ENCODE measurements around the gene BRINP1. TPM values are rescaled to one million over a fixed set of nuclear protein-coding genes. Genes with fewer than 3 reads are reported as not detected.
A peak's percentile ranks its signal among the peaks of the same experiment; 100 is the strongest.

Gene BRINP1
- total RNA-seq, 1 experiment from 2014 or later: not detected

- no peaks in the 10 kb centered on the region for H3K4me1 Mint-ChIP-seq (ENCODE audit: insufficient read depth, unreplicated experiment)
- DNase-seq (ENCODE audit: unreplicated experiment): no peak
- intact Hi-C loops (cut with micrococcal nuclease): no loop called here
- no TSS peak for BruUV-seq (replicated peaks)
- POLR2A ChIA-PET: no interaction called here
- CTCF ChIA-PET: no interaction called here
- H3K4me3 Mint-ChIP-seq (ENCODE audit: unreplicated experiment): no peak overlapping the region
- peaks cover 21% of the 10 kb centered on the region for H3K9me3 Mint-ChIP-seq (ENCODE audit: unreplicated experiment)
- TF ChIP-seq CTCF (IDR thresholded peaks at IDR 0.05; ENCODE audit: unreplicated experiment): no peak
- H3K36me3 Mint-ChIP-seq (ENCODE audit: insufficient read depth, unreplicated experiment): no peaks in the 10 kb centered on the region
- no peaks in the 10 kb centered on the region for H3K27me3 Mint-ChIP-seq (ENCODE audit: insufficient read depth, unreplicated experiment)
- no peak overlapping the region for H3K27ac Mint-ChIP-seq (ENCODE audit: low read depth, unreplicated experiment)
Measured at GRCh38 chr9:119280740-119281485, 88.3 kb downstream of the BRINP1 start.

DNA sequence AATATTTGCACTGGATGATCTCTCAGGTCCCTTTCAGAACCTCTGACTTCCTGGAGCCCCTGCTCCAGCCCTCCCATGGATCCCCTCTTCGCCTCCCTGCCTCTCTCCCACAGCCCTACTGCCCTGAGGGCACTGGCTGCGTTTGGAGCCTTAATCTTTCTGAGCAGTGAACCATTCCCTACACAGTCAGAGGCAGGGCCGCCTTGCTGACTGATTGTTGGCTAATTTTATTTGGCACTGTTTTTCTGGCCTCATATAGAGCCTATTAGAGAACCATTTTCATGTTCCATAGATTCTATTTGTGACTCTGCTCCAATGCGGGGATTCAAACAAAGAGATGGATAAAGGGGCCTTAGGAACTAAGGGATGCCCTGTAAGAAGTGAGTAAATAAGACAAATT lies 91.1 kb downstream of the BRINP1 start:
- no peak for DNase-seq (ENCODE audit: unreplicated experiment)
- Mint-ChIP-seq H3K27ac (ENCODE audit: low read depth, unreplicated experiment) (no peak overlapping the region), H3K27me3 (ENCODE audit: insufficient read depth, unreplicated experiment) (no peaks in the 10 kb centered on the region), H3K36me3 (ENCODE audit: insufficient read depth, unreplicated experiment) (no peaks in the 10 kb centered on the region), H3K4me3 (ENCODE audit: unreplicated experiment) (no peak overlapping the region), H3K9me3 (ENCODE audit: unreplicated experiment) (peaks cover 25% of the 10 kb centered on the region), H3K4me1 (ENCODE audit: insufficient read depth, unreplicated experiment) (no peaks in the 10 kb centered on the region)
- CTCF ChIA-PET: no interaction called here
- intact Hi-C loops (cut with micrococcal nuclease): loop anchor here (5.0 kb wide), 1 partner anchor 731 kb away; no protein-coding TSS in a partner anchor
- no TSS peak for BruUV-seq (replicated peaks)
- POLR2A ChIA-PET: no interaction called here
- no peak for TF ChIP-seq CTCF (IDR thresholded peaks at IDR 0.05; ENCODE audit: unreplicated experiment)

DNA sequence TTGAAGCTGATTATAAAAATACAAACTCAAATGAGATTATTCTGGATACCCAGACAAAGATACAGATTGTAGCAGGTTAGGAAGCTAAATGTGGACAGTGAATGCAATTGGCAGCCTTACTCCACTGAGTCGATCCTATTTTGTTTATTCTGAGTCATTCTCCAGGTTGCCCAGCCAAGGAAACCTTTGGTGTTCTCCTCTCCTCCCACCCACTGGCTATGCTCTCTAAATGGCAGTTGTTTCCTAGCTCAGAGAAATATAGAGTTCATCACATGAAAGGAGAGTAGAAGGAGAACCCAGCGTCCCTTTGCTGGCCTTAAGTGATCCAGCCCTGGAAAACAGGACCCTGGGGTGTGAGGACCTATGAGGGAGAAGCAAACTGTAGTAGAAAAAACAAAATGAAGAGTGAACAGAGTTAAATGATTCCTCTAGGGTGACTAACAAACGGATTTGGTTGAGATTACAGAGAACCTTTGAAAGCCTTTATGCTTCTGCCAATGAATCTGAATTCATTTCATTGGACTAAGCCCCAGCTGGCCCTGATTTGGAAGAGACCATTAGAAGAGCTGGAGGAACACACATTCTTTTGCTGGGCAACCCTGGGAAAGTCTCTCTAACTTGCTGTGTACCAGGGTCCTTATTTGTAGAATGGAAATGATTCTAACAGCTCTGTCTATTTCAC lies 95.1 kb downstream of the BRINP1 start:
- no peaks in the 10 kb centered on the region for H3K36me3 Mint-ChIP-seq (ENCODE audit: insufficient read depth, unreplicated experiment)
- no peaks in the 10 kb centered on the region for H3K4me1 Mint-ChIP-seq (ENCODE audit: insufficient read depth, unreplicated experiment)
- TF ChIP-seq CTCF (IDR thresholded peaks at IDR 0.05; ENCODE audit: unreplicated experiment): no peak
- peak; percentile 50 for DNase-seq (ENCODE audit: unreplicated experiment)
- H3K27ac Mint-ChIP-seq (ENCODE audit: low read depth, unreplicated experiment): no peak overlapping the region
- no peaks in the 10 kb centered on the region for H3K27me3 Mint-ChIP-seq (ENCODE audit: insufficient read depth, unreplicated experiment)
- no peak overlapping the region for H3K4me3 Mint-ChIP-seq (ENCODE audit: unreplicated experiment)
- H3K9me3 Mint-ChIP-seq (ENCODE audit: unreplicated experiment): peaks cover 39% of the 10 kb centered on the region
- intact Hi-C loops (cut with micrococcal nuclease): no loop called here
- BruUV-seq (replicated peaks): no TSS peak
- POLR2A ChIA-PET: no interaction called here
- CTCF ChIA-PET: no interaction called here

GRCh38 chr9:119273325-119273904 lies 95.8 kb downstream of the BRINP1 start:
- POLR2A ChIA-PET: no interaction called here
- peaks cover 44% of the 10 kb centered on the region for H3K9me3 Mint-ChIP-seq (ENCODE audit: unreplicated experiment)

More at GRCh38 chr9:119273325-119273904, 95.8 kb downstream of the BRINP1 start:
- intact Hi-C loops (cut with micrococcal nuclease): no loop called here
- BruUV-seq (replicated peaks): no TSS peak
- no peak for TF ChIP-seq CTCF (IDR thresholded peaks at IDR 0.05; ENCODE audit: unreplicated experiment)
- CTCF ChIA-PET: no interaction called here
- no peaks in the 10 kb centered on the region for H3K36me3 Mint-ChIP-seq (ENCODE audit: insufficient read depth, unreplicated experiment)
- H3K27ac Mint-ChIP-seq (ENCODE audit: low read depth, unreplicated experiment): no peak overlapping the region
- H3K4me3 Mint-ChIP-seq (ENCODE audit: unreplicated experiment): no peak overlapping the region
- H3K27me3 Mint-ChIP-seq (ENCODE audit: insufficient read depth, unreplicated experiment): no peaks in the 10 kb centered on the region
- DNase-seq (ENCODE audit: unreplicated experiment): no peak
- H3K4me1 Mint-ChIP-seq (ENCODE audit: insufficient read depth, unreplicated experiment): no peaks in the 10 kb centered on the region
